KMS-11 (cell line): ENCODE results near the gene TANGO2.

Experiments used
- H2AFZ ChIP-seq: fragments of 200-600 bp; sonication (generic); 2 replicates; pipeline ENCODE4 v1.6.1; 2016; ENCODE audit warnings: antibody characterized with exemption, mixed run types, low read depth
- H3K27ac ChIP-seq: fragments of 200-600 bp; sonication (generic); 2 replicates; pipeline ENCODE4 v1.6.1; 2016; ENCODE audit warnings: mild to moderate bottlenecking, mixed run types
- H3K27me3 ChIP-seq: fragments of 200-600 bp; sonication (generic); 2 replicates; pipeline ENCODE4 v1.6.1; 2017; ENCODE audit warnings: mild to moderate bottlenecking, low read depth, mixed run types, moderate library complexity; ENCODE audit not compliant: insufficient read depth
- H3K36me3 ChIP-seq: fragments of 200-600 bp; sonication (generic); 2 replicates; pipeline ENCODE4 v1.6.1; 2017; ENCODE audit warnings: mild to moderate bottlenecking, mixed run types; ENCODE audit not compliant: insufficient read depth
- H3K4me1 ChIP-seq: fragments of 200-600 bp; sonication (generic); 2 replicates; pipeline ENCODE4 v1.6.1; 2016; ENCODE audit warnings: mild to moderate bottlenecking, low read depth, mixed run types; ENCODE audit not compliant: poor library complexity, severe bottlenecking
- H3K4me2 ChIP-seq: fragments of 200-600 bp; sonication (generic); 2 replicates; pipeline ENCODE4 v1.7.0; 2016; ENCODE audit warnings: mild to moderate bottlenecking, mixed run types
- H3K4me3 ChIP-seq: fragments of 200-600 bp; sonication (generic); IDR thresholded peaks from 2 replicates; pipeline ENCODE4 v1.6.1; 2017; ENCODE audit warnings: low read depth, low read length, mixed read lengths; ENCODE audit not compliant: insufficient read depth
- H3K79me2 ChIP-seq: fragments of 200-600 bp; sonication (generic); 2 replicates; pipeline ENCODE4 v1.6.1; 2016; ENCODE audit warnings: low read depth, mixed run types; ENCODE audit not compliant: insufficient read depth
- H3K9ac ChIP-seq: fragments of 200-600 bp; sonication (generic); 2 replicates; pipeline ENCODE4 v1.6.1; 2016; ENCODE audit warnings: mild to moderate bottlenecking, mixed run types
- H4K20me1 ChIP-seq: fragments of 200-600 bp; sonication (generic); 2 replicates; pipeline ENCODE4 v1.6.1; 2016; ENCODE audit warnings: mild to moderate bottlenecking, mixed run types; ENCODE audit not compliant: insufficient read depth
- CTCF ChIP-seq: fragments of 200-600 bp; sonication (generic); conservative IDR thresholded peaks from 2 replicates; pipeline ENCODE4 v1.6.1; 2017; ENCODE audit warnings: low read depth, mild to moderate bottlenecking, antibody characterized with exemption, low read length, moderate library complexity, mixed read lengths

Gene TANGO2

DNA sequence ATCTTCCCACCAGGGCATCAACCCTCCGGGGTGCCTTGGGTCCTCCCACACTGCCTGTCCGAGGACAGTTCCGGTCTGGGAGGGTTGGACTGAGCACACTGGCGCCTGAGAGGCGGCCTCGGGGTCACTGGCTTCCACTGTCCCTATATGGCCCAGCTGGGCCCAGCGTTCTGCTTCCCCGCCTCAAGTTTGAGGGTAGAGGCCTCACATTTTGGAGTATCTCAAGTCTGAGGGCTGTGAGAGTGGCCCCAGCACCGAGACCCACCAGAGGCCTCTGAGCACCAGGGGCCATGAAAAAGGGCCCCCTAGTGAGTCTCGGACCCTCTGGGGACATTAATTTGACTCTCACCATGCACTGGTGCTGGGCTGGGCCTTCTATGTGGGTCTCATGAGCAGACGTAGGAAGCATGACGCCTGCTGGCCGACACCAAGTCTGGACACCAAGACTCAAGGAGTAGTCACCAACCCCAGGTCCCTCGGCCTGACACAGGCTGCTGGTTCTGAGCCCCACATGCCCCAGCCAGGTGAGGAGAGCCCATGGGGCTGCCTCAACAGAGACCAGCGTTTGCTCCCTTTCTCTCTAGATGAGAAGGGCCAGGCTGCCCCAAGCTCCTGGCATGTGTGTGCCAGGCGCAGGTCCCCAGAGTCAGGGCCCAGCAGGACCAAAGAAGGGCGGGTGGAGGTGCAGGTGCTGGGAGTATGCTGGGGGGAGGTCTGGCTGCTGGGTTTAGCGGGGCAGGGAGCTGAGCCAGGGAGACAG, 31.8 kb upstream of the TANGO2 start:
- Histone ChIP-seq H3K4me2 (no peak overlapping the region), H3K79me2 (no peaks in the 10 kb centered on the region), H3K27ac (no peak overlapping the region), H4K20me1 (no peaks in the 10 kb centered on the region), H2AFZ (no peak overlapping the region), H3K36me3 (no peaks in the 10 kb centered on the region), H3K4me1 (peaks cover 2% of the 10 kb centered on the region), H3K9ac (no peak overlapping the region), H3K27me3 (peaks cover 8% of the 10 kb centered on the region), H3K4me3 (no peak overlapping the region)
- TF ChIP-seq CTCF = no peak

DNA sequence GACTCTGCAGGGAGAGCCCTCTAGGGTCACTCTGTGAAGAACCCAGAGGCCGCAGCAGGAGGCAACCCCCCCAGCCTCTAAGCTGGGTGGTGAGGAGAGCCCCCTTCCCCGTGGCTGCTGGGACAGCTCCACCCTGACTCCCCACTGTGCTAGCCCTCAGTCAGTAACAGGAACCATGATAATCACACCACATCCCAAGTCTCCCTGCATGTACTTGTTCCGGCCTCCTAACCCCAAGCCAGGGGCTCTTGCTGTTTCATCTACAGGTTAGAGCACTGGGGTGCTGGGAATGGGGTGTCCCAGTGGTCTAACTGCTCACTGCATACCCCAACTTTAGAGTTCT, 31.2 kb upstream of the TANGO2 start:
- H2AFZ ChIP-seq = no peak overlapping the region
- no peak overlapping the region for H3K27ac ChIP-seq
- peaks cover 8% of the 10 kb centered on the region for H3K27me3 ChIP-seq
- no peaks in the 10 kb centered on the region for H4K20me1 ChIP-seq
- H3K4me1 ChIP-seq = no peaks in the 10 kb centered on the region
- no peak for TF ChIP-seq CTCF
- H3K4me2 ChIP-seq = no peak overlapping the region
- H3K79me2 ChIP-seq = no peaks in the 10 kb centered on the region
- no peak overlapping the region for H3K4me3 ChIP-seq
- no peak overlapping the region for H3K9ac ChIP-seq
- H3K36me3 ChIP-seq = no peaks in the 10 kb centered on the region

- no peak for TF ChIP-seq CTCF
- Histone ChIP-seq H3K4me3 (no peak overlapping the region), H3K9ac (no peak overlapping the region), H3K36me3 (no peaks in the 10 kb centered on the region), H3K79me2 (no peaks in the 10 kb centered on the region), H2AFZ (no peak overlapping the region), H4K20me1 (no peaks in the 10 kb centered on the region), H3K4me1 (no peaks in the 10 kb centered on the region), H3K27ac (no peak overlapping the region), H3K27me3 (peaks cover 8% of the 10 kb centered on the region), H3K4me2 (no peak overlapping the region)
These were observed 30.7 kb upstream of the TANGO2 start for GRCh38 chr22:19990188-19990587.

- Histone ChIP-seq H4K20me1 (no peaks in the 10 kb centered on the region), H3K27me3 (peaks cover 8% of the 10 kb centered on the region), H3K4me2 (no peak overlapping the region), H3K4me3 (no peak overlapping the region), H3K36me3 (no peaks in the 10 kb centered on the region), H3K27ac (no peak overlapping the region), H3K4me1 (no peaks in the 10 kb centered on the region), H2AFZ (no peak overlapping the region), H3K9ac (no peak overlapping the region), H3K79me2 (no peaks in the 10 kb centered on the region)
- TF ChIP-seq CTCF = no peak
These were observed 30.1 kb upstream of the TANGO2 start for GRCh38 chr22:19990609-19991394.
